SU-DHL-6 (cell line): ENCODE data around the gene ZNF304.

Source experiments
- H2AFZ ChIP-seq: fragments of 200-600 bp; sonication (generic); 2 replicates; pipeline ENCODE4 v1.6.1; 2014; ENCODE audit warnings: low read depth, mild to moderate bottlenecking, moderate library complexity, mixed read lengths, antibody characterized with exemption, low read length; ENCODE audit not compliant: severe bottlenecking
- H3F3A ChIP-seq: fragments of 200-600 bp; shearing (Covaris generic); 2 replicates; pipeline ENCODE4 v1.6.0; 2016; ENCODE audit warnings: antibody characterized with exemption, mild to moderate bottlenecking; ENCODE audit not compliant: insufficient read depth
- H3K27ac ChIP-seq: fragments of 200-600 bp; sonication (generic); 2 replicates; pipeline ENCODE4 v1.5.1; 2016; ENCODE audit warnings: low read depth, mild to moderate bottlenecking, low read length, moderate library complexity, mixed read lengths
- H3K27me3 ChIP-seq: fragments of 200-600 bp; sonication (generic), shearing (Covaris generic); 2 replicates; pipeline ENCODE4 v1.6.0; 2014; ENCODE audit warnings: mild to moderate bottlenecking, low read length
- H3K36me3 ChIP-seq: fragments of 200-600 bp; sonication (generic); 2 replicates; pipeline ENCODE4 v1.6.1; 2014; ENCODE audit warnings: mild to moderate bottlenecking, low read length, mixed read lengths
- H3K4me2 ChIP-seq: fragments of 300-600, 200-600 bp; shearing (Covaris generic), sonication (generic); 2 replicates; pipeline ENCODE4 v1.6.0; 2014; ENCODE audit warnings: low read length, low read depth, mild to moderate bottlenecking; ENCODE audit not compliant: poor library complexity, severe bottlenecking
- H3K4me3 ChIP-seq: fragments of 200-600 bp; sonication (generic); 2 replicates; pipeline ENCODE4 v1.5.1; 2014; ENCODE audit warnings: antibody characterized with exemption, low read length, mild to moderate bottlenecking, mixed read lengths; ENCODE audit not compliant: insufficient read depth, poor library complexity, severe bottlenecking
- H3K79me2 ChIP-seq: fragments of 200-600 bp; sonication (generic); 2 replicates; pipeline ENCODE4 v1.6.1; 2014; ENCODE audit warnings: mild to moderate bottlenecking, low read length, moderate library complexity; ENCODE audit not compliant: insufficient read depth
- H3K9ac ChIP-seq: fragments of 200-600 bp; sonication (generic); 2 replicates; pipeline ENCODE4 v1.7.0; 2014; ENCODE audit warnings: mild to moderate bottlenecking, low read length
- H3K9me2 ChIP-seq: fragments of 200-600 bp; sonication (generic); replicated peaks from 2 replicates; pipeline ENCODE4 v1.6.1; 2014; ENCODE audit warnings: low read length; ENCODE audit not compliant: insufficient read depth
- H3K9me3 ChIP-seq: fragments of 200-600 bp; sonication (generic); 2 replicates; pipeline ENCODE4 v1.6.1; 2014; ENCODE audit warnings: low read length, mixed read lengths; ENCODE audit not compliant: insufficient read depth
- H4K20me1 ChIP-seq: fragments of 200-600 bp; sonication (generic); 2 replicates; pipeline ENCODE4 v1.6.1; 2014; ENCODE audit warnings: low read depth, mild to moderate bottlenecking, antibody characterized with exemption, low read length, moderate library complexity, mixed read lengths
- EZH2phosphoT487 ChIP-seq: fragments of 200-600 bp; sonication (generic), shearing (Covaris generic); conservative IDR thresholded peaks from 2 replicates; pipeline ENCODE4 v1.6.1; 2018; ENCODE audit warnings: mild to moderate bottlenecking, antibody characterized with exemption, low read length, moderate library complexity, mixed read lengths
- TF ChIP-seq, protein P1 (sequence below): fragments of 200-600 bp; sonication (generic); IDR thresholded peaks from one replicate; pipeline ENCODE4 v1.5.1; 2017; ENCODE audit warnings: antibody characterized with exemption, mild to moderate bottlenecking, low read length, moderate library complexity; ENCODE audit not compliant: insufficient read depth, poor library complexity, severe bottlenecking

ZNF304 gene

DNA sequence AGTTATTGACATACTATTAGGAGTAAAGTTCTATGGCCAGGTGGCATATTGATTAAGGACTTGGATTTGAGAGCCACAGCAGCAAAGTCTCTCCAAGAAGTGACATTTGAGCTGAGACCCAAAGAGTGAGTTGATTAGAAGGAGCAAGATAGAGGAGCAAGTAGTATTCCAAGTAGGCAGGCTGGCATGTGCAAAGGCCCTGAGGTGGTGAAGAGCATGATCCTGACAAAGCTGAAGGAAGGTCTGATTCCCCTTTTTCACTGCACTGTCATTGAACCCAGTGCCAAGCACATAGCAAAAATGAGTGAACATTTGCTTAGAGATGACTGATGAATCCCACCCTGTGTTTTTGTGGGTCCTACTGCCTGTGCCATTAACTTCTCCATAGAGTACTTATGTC is 26.1 kb upstream of the ZNF304 start:
- no peaks in the 10 kb centered on the region for H3K27me3 ChIP-seq
- no peak overlapping the region for H2AFZ ChIP-seq
- no peak overlapping the region for H3K27ac ChIP-seq
- H3K79me2 ChIP-seq = peaks cover 36% of the 10 kb centered on the region
- H3K9me2 ChIP-seq = no peaks in the 10 kb centered on the region
- no peak overlapping the region for H3K9ac ChIP-seq
- no peaks in the 10 kb centered on the region for H3K9me3 ChIP-seq
- H3K4me2 ChIP-seq = no peak overlapping the region
- no peaks in the 10 kb centered on the region for H4K20me1 ChIP-seq
- H3K36me3 ChIP-seq = peaks cover 21% of the 10 kb centered on the region; the same call in 1 of the 2 replicates
- no peaks in the 10 kb centered on the region for H3F3A ChIP-seq
- no peak overlapping the region for H3K4me3 ChIP-seq
- TF ChIP-seq, protein P1, sequence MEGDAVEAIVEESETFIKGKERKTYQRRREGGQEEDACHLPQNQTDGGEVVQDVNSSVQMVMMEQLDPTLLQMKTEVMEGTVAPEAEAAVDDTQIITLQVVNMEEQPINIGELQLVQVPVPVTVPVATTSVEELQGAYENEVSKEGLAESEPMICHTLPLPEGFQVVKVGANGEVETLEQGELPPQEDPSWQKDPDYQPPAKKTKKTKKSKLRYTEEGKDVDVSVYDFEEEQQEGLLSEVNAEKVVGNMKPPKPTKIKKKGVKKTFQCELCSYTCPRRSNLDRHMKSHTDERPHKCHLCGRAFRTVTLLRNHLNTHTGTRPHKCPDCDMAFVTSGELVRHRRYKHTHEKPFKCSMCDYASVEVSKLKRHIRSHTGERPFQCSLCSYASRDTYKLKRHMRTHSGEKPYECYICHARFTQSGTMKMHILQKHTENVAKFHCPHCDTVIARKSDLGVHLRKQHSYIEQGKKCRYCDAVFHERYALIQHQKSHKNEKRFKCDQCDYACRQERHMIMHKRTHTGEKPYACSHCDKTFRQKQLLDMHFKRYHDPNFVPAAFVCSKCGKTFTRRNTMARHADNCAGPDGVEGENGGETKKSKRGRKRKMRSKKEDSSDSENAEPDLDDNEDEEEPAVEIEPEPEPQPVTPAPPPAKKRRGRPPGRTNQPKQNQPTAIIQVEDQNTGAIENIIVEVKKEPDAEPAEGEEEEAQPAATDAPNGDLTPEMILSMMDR = no peak
- TF ChIP-seq EZH2phosphoT487 = no peak

GRCh38 chr19:57327993-57328392 is 23.1 kb upstream of the ZNF304 start:
- H3K4me2 ChIP-seq = no peak overlapping the region
- H3K79me2 ChIP-seq = peaks cover 9% of the 10 kb centered on the region
- TF ChIP-seq, protein P1 = no peak
- no peak for TF ChIP-seq EZH2phosphoT487
- no peak overlapping the region for H3K4me3 ChIP-seq
- no peak overlapping the region for H3K9ac ChIP-seq
- H3K9me3 ChIP-seq = no peaks in the 10 kb centered on the region
- H3K27ac ChIP-seq = no peak overlapping the region
- peaks cover 26% of the 10 kb centered on the region; the same call in 1 of the 2 replicates for H3K36me3 ChIP-seq
- H3K27me3 ChIP-seq = no peaks in the 10 kb centered on the region
- no peaks in the 10 kb centered on the region for H3K9me2 ChIP-seq
- H3F3A ChIP-seq = no peaks in the 10 kb centered on the region
- no peak overlapping the region for H2AFZ ChIP-seq
- no peaks in the 10 kb centered on the region for H4K20me1 ChIP-seq

DNA sequence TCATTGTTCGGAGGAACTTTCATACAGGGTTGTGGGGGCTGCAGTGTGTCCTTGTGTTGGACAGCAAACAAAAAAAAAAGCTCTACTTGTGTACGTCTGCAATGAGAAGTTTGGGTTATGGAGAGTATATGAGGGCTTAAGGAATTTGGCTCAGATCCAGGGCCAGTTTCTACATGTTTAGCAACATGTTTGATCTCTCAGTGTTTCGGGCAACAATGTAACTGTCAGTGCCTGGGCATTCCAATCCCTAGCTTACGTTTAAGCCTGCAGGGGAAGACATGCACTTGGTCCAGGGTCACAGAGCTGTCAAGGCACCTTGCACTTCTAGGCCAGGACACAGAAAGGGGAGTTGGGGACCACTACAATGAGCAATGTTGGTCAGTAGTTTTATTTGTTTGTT is 16.9 kb upstream of the ZNF304 start:
- no peaks in the 10 kb centered on the region for H3K9me2 ChIP-seq
- no peak overlapping the region for H3K4me3 ChIP-seq
- H3K4me2 ChIP-seq = no peak overlapping the region
- H3K27me3 ChIP-seq = no peaks in the 10 kb centered on the region
- H3K27ac ChIP-seq = no peak overlapping the region
- no peaks in the 10 kb centered on the region for H3F3A ChIP-seq
- H3K79me2 ChIP-seq = no peaks in the 10 kb centered on the region
- no peak overlapping the region for H3K9ac ChIP-seq
- H2AFZ ChIP-seq = no peak overlapping the region
- H3K36me3 ChIP-seq = peaks cover 6% of the 10 kb centered on the region; the same call in 1 of the 2 replicates
- TF ChIP-seq, protein P1 = no peak
- TF ChIP-seq EZH2phosphoT487 = no peak
- no peaks in the 10 kb centered on the region for H3K9me3 ChIP-seq
- H4K20me1 ChIP-seq = no peaks in the 10 kb centered on the region
